ENCODE data around the gene ATP10B.

GRCh38 chr5:160792732-160793529 is 59.1 kb downstream of the ATP10B start:
- no peak for TF ChIP-seq EZH2 (IDR thresholded peaks at IDR 0.05; ENCODE audit: insufficient read depth, poor library complexity, severe bottlenecking)
- TF ChIP-seq EZH2phosphoT487 (IDR thresholded peaks at IDR 0.05; ENCODE audit: insufficient read depth, low read depth), result no peak

Data from GM23248 (cell line).